ENCODE results near the gene HSPA6. TPM values are rescaled to one million over a fixed set of nuclear protein-coding genes. Genes with fewer than 3 reads are reported as not detected.
"Not testable (repeated sequence)": the region's sequence is repeated elsewhere in the genome, so short reads cannot be mapped to it uniquely, and the experiment has no call there.

The HSPA6 gene
- total RNA-seq, 1 donor from 2014 or later, result not detected

GRCh38 chr1:161538925-161539479 lies 14.7 kb downstream of the HSPA6 start:
- not testable (repeated sequence) for H3K36me3 Mint-ChIP-seq (ENCODE audit: low read depth); DNase-seq (ENCODE audit: low read depth, low spot score); H3K9me3 Mint-ChIP-seq; H3K27ac Mint-ChIP-seq (ENCODE audit: unreplicated experiment)
- Mint-ChIP-seq H3K4me3 (peak overlapping the region; percentile 86), H3K27me3 (ENCODE audit: low read depth) (peaks cover 63% of the 10 kb centered on the region), H3K4me1 (peaks cover 11% of the 10 kb centered on the region)

DNA sequence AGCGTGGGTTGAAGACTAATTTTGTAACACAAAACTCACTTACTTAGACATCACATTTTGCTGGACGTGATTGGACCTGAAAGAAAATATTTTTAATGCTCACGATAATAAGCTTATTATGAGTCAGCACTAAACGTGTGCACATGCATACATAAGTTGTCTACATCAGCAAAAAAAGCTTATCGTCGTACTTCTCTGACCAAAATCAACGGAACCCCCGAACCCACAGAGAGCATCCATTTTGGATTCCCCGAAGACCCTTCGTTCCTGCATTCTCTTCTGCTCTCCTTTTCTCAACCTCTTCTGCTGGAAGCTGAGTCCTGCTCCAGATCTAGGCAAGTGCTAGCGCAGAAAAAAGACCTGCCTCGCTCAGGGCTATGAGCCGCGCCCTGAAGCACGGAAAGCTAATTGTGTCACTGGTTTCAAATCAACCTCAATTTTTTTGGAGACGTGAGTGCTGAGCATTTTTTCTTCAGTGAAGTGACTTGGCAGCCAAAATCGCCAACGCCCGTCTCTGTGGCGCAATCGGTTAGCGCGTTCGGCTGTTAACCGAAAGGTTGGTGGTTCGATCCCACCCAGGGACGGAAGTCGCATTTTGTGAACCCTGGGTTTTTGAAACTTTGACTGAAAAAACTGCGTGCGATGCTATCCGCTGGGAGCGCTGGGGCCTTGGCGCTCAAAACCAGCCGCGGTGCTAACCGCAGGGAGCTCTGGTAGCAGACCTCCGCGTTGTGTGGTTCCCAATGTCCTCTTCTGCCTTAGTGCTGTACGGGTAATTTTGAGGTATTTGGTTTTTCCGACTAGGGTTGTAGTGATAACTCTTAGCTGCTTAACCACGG lies 15.6 kb downstream of the HSPA6 start:
- Mint-ChIP-seq H3K27me3 (ENCODE audit: low read depth) (peaks cover 63% of the 10 kb centered on the region), H3K4me1 (peaks cover 11% of the 10 kb centered on the region), H3K4me3 (peak overlapping the region; percentile 86), H3K27ac (ENCODE audit: unreplicated experiment) (peak overlapping the region; percentile 81)
- peak; percentile 75 for DNase-seq (ENCODE audit: low read depth, low spot score)
- not testable (repeated sequence) for H3K9me3 Mint-ChIP-seq; H3K36me3 Mint-ChIP-seq (ENCODE audit: low read depth)

DNA sequence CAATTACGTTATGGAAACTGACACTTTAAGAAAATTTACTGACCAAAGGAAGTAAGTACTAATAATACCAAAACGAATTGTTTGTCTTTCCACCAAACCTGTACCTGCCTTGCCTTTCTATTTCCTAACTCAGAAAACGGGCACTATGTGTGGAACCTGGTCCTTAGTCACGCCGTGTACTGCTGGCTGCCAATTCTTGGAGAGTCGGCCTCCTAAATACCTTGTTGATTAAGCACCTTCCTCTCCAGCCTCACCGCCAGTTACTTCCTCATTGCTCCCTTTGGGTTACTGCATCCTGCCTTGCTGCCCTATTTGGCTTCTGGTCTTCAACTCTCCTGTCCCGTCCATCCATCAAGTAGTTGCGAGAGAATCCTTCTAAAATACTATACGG lies 16.2 kb downstream of the HSPA6 start:
- Mint-ChIP-seq H3K4me3 (peak overlapping the region; percentile 86), H3K4me1 (peaks cover 11% of the 10 kb centered on the region), H3K27me3 (ENCODE audit: low read depth) (peaks cover 67% of the 10 kb centered on the region)
- H3K36me3 Mint-ChIP-seq (ENCODE audit: low read depth); H3K9me3 Mint-ChIP-seq; H3K27ac Mint-ChIP-seq (ENCODE audit: unreplicated experiment); DNase-seq (ENCODE audit: low read depth, low spot score): not testable (repeated sequence)

- not testable (repeated sequence) for H3K36me3 Mint-ChIP-seq (ENCODE audit: low read depth); H3K4me3 Mint-ChIP-seq; H3K9me3 Mint-ChIP-seq; H3K27ac Mint-ChIP-seq (ENCODE audit: unreplicated experiment); DNase-seq (ENCODE audit: low read depth, low spot score)
- Mint-ChIP-seq H3K27me3 (ENCODE audit: low read depth) (peaks cover 71% of the 10 kb centered on the region), H3K4me1 (peaks cover 11% of the 10 kb centered on the region)
Observed at GRCh38 chr1:161542091-161542559, 17.8 kb downstream of the HSPA6 start.

DNA sequence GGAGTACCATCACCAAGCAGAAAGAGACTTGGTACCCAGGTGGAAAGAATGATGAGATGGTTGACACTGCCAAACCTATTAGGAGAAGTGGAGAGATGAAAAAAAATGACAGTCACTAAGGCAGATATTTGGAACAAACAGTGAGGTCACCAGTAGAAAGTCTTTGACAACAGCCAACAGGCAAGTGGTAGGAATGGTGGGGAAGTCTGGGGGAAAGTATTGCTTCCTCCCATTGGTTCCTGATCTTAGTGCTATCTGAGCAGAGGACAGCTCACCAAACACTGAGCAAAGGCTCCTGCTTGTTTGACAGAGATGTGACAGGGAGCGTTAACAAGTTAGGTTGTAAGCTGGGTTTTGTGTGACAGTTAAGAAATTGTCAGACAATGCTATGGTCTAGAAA lies 18.8 kb downstream of the HSPA6 start:
- not testable (repeated sequence) for DNase-seq (ENCODE audit: low read depth, low spot score); H3K27ac Mint-ChIP-seq (ENCODE audit: unreplicated experiment); H3K9me3 Mint-ChIP-seq; H3K4me3 Mint-ChIP-seq; H3K36me3 Mint-ChIP-seq (ENCODE audit: low read depth)
- Mint-ChIP-seq H3K4me1 (peaks cover 11% of the 10 kb centered on the region), H3K27me3 (ENCODE audit: low read depth) (peaks cover 69% of the 10 kb centered on the region)

DNA sequence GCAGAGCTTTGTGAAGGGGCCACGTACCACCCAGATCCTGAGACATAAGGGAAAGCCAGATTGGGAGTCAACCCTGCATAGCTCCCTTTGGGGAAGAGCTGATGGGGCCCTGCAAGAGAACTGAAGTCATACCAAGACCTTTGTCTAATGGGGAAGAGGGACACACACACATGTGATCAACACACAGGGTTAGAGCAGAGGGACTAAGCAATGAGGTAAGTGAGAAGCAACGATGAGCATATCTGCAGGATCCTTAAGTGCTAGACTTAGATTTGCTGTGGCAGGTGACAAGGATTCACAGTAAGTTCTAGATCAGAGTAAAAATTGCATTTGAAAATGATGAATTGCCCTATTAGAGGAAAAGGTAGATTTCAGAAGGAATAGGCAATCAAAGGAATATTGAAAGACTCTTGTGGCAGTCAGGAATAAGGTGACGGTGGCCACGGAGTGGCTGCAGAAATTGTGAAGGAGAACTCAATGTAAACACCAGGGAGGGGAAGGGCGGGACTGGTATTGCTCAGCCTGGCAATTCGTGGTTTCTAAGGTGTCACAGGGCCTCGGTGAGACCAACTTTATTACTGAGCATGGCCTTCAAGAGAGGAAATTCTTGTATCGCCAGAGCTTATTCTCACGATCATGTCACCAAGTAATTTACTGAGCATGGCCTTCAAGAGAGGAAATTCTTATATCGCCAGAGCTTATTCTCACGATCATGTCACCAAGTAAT lies 20.8 kb downstream of the HSPA6 start:
- not testable (repeated sequence) for H3K4me3 Mint-ChIP-seq; DNase-seq (ENCODE audit: low read depth, low spot score); H3K27ac Mint-ChIP-seq (ENCODE audit: unreplicated experiment); H3K4me1 Mint-ChIP-seq; H3K9me3 Mint-ChIP-seq; H3K36me3 Mint-ChIP-seq (ENCODE audit: low read depth)
- H3K27me3 Mint-ChIP-seq (ENCODE audit: low read depth), result peaks cover 60% of the 10 kb centered on the region

- H3K27me3 Mint-ChIP-seq (ENCODE audit: low read depth), result peaks cover 41% of the 10 kb centered on the region
- H3K36me3 Mint-ChIP-seq (ENCODE audit: low read depth); H3K9me3 Mint-ChIP-seq; H3K4me3 Mint-ChIP-seq; H3K27ac Mint-ChIP-seq (ENCODE audit: unreplicated experiment); DNase-seq (ENCODE audit: low read depth, low spot score); H3K4me1 Mint-ChIP-seq: not testable (repeated sequence)
Observed at GRCh38 chr1:161547995-161548741, 23.8 kb downstream of the HSPA6 start.

DNA sequence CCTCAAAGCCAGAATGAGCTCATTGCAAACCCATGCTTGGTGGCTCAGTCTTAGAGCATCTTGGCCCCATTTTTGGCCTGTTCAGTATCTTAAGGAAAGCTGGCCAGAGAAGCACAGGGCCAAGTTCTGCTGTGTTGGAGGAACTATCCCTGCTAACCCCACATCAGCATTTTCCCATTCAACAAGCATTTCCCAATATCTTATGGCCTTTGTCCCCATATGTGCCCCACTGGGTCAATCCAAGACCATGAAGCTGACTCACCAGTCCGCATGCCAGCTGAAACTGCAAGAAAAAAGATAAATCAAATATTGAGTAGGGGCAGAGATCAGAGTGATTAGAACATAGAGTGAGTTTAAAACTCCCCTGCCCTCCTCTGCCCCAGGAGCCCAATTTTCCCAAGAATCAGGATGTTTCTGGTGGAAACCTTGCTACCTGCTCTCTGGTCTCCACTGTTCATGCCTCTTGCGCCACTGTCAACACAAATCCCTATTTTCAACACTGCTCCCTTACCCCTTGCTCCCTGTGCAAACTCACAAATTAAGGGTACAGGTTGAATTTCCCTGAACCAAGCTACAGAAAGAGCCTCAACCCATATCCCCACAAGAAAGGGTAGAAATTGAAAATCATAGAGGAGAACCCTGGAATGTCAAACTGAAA lies 24.5 kb downstream of the HSPA6 start:
- H3K9me3 Mint-ChIP-seq; H3K4me3 Mint-ChIP-seq; DNase-seq (ENCODE audit: low read depth, low spot score); H3K27ac Mint-ChIP-seq (ENCODE audit: unreplicated experiment); H3K36me3 Mint-ChIP-seq (ENCODE audit: low read depth); H3K4me1 Mint-ChIP-seq: not testable (repeated sequence)
- H3K27me3 Mint-ChIP-seq (ENCODE audit: low read depth), result peaks cover 34% of the 10 kb centered on the region

- Mint-ChIP-seq H3K9me3 (no peaks in the 10 kb centered on the region), H3K4me1 (no peaks in the 10 kb centered on the region), H3K27me3 (ENCODE audit: low read depth) (peaks cover 32% of the 10 kb centered on the region), H3K36me3 (ENCODE audit: low read depth) (no peaks in the 10 kb centered on the region), H3K4me3 (no peak within 1 kb of the TSS), H3K27ac (ENCODE audit: unreplicated experiment) (no peak within 1 kb of the TSS)
- TF ChIP-seq, protein P1, sequence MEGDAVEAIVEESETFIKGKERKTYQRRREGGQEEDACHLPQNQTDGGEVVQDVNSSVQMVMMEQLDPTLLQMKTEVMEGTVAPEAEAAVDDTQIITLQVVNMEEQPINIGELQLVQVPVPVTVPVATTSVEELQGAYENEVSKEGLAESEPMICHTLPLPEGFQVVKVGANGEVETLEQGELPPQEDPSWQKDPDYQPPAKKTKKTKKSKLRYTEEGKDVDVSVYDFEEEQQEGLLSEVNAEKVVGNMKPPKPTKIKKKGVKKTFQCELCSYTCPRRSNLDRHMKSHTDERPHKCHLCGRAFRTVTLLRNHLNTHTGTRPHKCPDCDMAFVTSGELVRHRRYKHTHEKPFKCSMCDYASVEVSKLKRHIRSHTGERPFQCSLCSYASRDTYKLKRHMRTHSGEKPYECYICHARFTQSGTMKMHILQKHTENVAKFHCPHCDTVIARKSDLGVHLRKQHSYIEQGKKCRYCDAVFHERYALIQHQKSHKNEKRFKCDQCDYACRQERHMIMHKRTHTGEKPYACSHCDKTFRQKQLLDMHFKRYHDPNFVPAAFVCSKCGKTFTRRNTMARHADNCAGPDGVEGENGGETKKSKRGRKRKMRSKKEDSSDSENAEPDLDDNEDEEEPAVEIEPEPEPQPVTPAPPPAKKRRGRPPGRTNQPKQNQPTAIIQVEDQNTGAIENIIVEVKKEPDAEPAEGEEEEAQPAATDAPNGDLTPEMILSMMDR (conservative IDR thresholded peaks at IDR 0.05), result no peak
- DNase-seq (ENCODE audit: low read depth, low spot score), result no peak
Observed at GRCh38 chr1:161549652-161550051, 25.3 kb downstream of the HSPA6 start, which contains the start of gene FCGR3A. FCGR3A (minus strand) TSS chr1:161549818; CDS start chr1:161549736, 82 bp downstream.

- H3K27me3 Mint-ChIP-seq (ENCODE audit: low read depth), result peaks cover 36% of the 10 kb centered on the region
- not testable (repeated sequence) for DNase-seq (ENCODE audit: low read depth, low spot score); H3K27ac Mint-ChIP-seq (ENCODE audit: unreplicated experiment); H3K4me3 Mint-ChIP-seq; H3K9me3 Mint-ChIP-seq; H3K36me3 Mint-ChIP-seq (ENCODE audit: low read depth); H3K4me1 Mint-ChIP-seq
Observed at GRCh38 chr1:161550942-161551341, 26.6 kb downstream of the HSPA6 start.

GRCh38 chr1:161553631-161554030 lies 29.3 kb downstream of the HSPA6 start:
- not testable (repeated sequence) for DNase-seq (ENCODE audit: low read depth, low spot score); H3K4me1 Mint-ChIP-seq

More at GRCh38 chr1:161553631-161554030, 29.3 kb downstream of the HSPA6 start:
- H3K9me3 Mint-ChIP-seq; H3K36me3 Mint-ChIP-seq (ENCODE audit: low read depth); H3K27ac Mint-ChIP-seq (ENCODE audit: unreplicated experiment); H3K4me3 Mint-ChIP-seq: not testable (repeated sequence)
- H3K27me3 Mint-ChIP-seq (ENCODE audit: low read depth), result peaks cover 27% of the 10 kb centered on the region
